Activated naive CD8-positive, alpha-beta T cell (primary cell): ENCODE data around the gene MEI1.
A peak's percentile ranks its signal among the peaks of the same experiment; 100 is the strongest.
"Not testable (repeated sequence)": the region's sequence is repeated elsewhere in the genome, so short reads cannot be mapped to it uniquely, and the experiment has no call there.

Experiments used
- H3K27ac Mint-ChIP-seq: one replicate; pipeline ENCODE4 v1.8.0; 2021; ENCODE audit warnings: mixed read lengths
- H3K27me3 Mint-ChIP-seq: one replicate; pipeline ENCODE4 v1.8.0; 2021; ENCODE audit warnings: mixed read lengths
- H3K36me3 Mint-ChIP-seq: one replicate; pipeline ENCODE4 v1.8.0; 2021; ENCODE audit warnings: mixed read lengths
- H3K4me1 Mint-ChIP-seq: one replicate; pipeline ENCODE4 v1.8.0; 2021; ENCODE audit warnings: low read depth, mixed read lengths
- H3K4me3 Mint-ChIP-seq: one replicate; pipeline ENCODE4 v1.8.0; 2021; ENCODE audit warnings: mild to moderate bottlenecking, mixed read lengths
- H3K9me3 Mint-ChIP-seq: one replicate; pipeline ENCODE4 v1.8.0; 2021; ENCODE audit warnings: low read depth, mixed read lengths

Gene MEI1

DNA sequence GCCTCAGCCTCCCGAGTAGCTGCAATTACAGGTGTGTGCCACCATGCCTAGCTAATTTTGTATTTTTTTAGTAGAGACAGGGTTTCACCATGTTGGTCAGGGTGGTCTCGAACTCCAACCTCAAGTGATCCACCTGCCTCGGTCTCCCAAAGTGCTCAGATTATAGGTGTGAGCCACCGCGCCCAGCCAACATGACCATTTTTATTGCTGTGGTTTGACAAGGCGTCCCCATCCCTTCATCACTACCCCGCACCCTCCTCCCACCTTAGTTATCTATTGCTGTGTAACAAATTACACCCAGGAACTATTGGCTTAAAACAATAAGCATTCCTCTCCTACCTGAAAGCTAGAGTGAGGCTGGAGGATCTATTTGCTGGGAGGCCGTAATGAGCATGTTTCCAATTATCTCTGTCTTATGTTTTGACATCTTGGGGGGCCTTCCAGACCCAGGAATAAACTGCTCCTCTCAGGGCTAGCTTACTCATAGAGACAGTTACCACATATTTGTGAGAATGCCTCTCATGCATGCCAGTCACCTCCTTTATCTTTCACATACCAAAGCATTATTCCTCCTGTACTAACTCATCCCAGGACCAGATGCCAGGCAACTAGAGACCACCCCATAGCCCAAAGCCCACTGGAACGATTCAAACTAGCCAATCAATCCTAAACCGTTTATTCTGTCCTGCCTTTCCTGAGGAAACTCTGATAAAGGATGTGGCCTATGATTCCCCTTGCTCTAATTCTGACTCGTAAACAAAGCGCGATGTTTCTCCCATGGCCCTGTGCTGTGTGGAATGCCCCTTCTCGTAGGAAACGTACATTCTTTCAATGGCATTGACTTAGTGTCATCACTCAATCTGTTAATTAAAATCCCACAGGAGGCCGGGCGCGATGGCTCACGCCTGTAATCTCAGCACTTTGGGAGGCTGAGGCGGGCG is 30.1 kb upstream of the MEI1 start:
- H3K27ac Mint-ChIP-seq, result peak overlapping the region; percentile 35
- H3K4me1 Mint-ChIP-seq, result peaks cover 16% of the 10 kb centered on the region
- H3K4me3 Mint-ChIP-seq, result no peak overlapping the region
- H3K27me3 Mint-ChIP-seq, result no peaks in the 10 kb centered on the region
- no peaks in the 10 kb centered on the region for H3K9me3 Mint-ChIP-seq
- no peaks in the 10 kb centered on the region for H3K36me3 Mint-ChIP-seq

DNA sequence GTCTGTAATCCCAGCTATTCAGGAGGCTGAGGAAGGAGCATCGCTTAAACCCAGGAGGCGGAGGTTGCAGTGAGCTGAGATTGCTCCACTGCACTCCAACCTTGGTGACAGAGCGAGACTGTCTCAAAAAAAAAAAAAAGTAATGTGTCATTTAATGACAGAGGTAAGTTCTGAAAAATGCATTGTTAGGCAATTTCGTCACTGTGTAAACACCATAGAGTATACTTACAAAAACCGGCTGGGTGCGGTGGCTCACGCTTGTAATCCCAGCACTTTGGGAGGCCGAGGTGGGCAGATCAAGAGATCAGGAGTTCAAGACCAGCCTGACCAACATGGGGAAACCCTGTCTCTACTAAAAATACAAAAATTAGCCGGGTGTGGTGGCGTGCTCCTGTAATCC is 27.2 kb upstream of the MEI1 start:
- H3K27ac Mint-ChIP-seq, result peak overlapping the region; percentile 34
- peaks cover 17% of the 10 kb centered on the region for H3K4me1 Mint-ChIP-seq
- H3K4me3 Mint-ChIP-seq, H3K36me3 Mint-ChIP-seq, H3K27me3 Mint-ChIP-seq, H3K9me3 Mint-ChIP-seq: not testable (repeated sequence)

DNA sequence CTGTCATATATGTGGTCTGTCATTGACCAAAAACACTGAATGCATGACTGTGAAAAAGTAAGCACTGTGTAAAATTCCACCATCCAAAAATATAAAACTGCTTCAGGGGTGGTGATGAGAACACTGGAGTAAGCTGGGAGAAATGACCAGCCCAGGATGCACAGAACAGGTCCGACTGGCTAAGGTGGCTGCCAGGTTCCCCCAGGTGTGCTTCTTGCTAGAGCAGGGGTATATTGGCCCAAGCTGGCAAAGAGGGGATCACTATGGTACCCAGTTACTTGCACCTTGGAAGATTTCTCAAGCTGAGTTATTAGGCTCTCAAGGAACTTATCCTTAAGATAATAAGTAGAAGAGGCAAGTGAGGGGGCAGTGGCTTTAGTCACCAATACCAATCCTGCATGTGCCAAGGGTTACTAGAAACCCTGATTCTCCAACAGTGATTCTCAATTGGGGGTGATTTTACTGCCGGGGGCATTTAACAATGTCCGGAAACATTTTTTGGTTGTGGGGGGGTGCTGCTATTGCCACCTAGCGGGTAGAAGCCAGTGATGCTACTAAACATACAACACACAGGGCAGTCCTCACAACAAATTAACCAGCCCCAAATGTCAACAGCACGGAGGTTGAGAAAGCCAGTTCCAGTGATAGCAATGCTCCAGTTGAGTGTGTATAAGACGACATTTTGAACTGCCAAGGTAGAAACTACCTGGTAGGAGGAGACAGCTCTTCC is 26.4 kb upstream of the MEI1 start:
- Mint-ChIP-seq H3K27me3 (no peaks in the 10 kb centered on the region), H3K27ac (no peak overlapping the region), H3K36me3 (peaks cover 2% of the 10 kb centered on the region), H3K9me3 (no peaks in the 10 kb centered on the region), H3K4me1 (peaks cover 15% of the 10 kb centered on the region), H3K4me3 (no peak overlapping the region)

DNA sequence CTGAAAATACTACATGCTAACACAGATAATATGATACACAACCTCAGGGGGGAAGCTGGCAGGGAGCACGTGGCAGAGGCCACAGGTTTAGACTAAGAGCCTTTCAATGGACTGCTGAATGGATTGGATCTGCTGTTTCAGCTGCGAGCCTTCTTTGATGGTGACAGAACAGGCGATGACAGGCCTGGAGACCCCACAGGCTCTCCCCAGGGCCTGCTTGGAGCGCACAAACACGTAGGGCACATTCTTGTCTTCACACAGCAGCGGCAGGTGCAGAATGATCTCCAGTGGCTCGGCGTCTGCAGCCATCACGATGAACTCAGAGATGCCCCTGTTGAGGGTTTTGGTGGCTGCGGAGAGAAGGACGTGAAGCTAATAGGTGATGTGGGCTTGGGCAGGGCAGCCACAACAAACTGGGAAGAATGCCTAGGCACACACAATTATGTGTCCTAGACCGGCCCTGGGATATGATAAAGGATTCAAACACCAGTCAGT is 24.4 kb upstream of the MEI1 start:
- Mint-ChIP-seq H3K36me3 (peaks cover 2% of the 10 kb centered on the region), H3K4me3 (no peak overlapping the region), H3K27ac (peak overlapping the region; percentile 4), H3K27me3 (no peaks in the 10 kb centered on the region), H3K9me3 (no peaks in the 10 kb centered on the region), H3K4me1 (peaks cover 22% of the 10 kb centered on the region)

DNA sequence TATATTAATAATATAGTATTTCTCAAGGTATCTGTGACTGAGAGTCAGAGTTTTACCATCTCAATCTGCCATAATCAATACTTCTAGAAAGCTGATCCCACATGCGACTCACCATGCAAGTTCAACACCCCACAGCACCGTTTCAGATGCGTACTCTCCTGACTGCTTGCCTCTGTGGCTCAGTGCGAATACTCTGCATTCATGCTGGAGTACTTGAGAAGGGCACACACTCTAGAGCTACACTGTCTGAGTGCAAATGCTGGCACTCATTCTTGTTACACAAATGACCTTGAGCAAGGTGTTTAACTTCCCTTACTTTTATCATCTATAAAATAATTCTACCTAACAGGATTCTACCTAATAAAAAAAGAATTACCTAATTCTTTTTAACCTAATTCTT is 23.2 kb upstream of the MEI1 start:
- H3K4me3 Mint-ChIP-seq, result no peak overlapping the region
- H3K9me3 Mint-ChIP-seq, result no peaks in the 10 kb centered on the region
- no peaks in the 10 kb centered on the region for H3K27me3 Mint-ChIP-seq
- H3K36me3 Mint-ChIP-seq, result peaks cover 5% of the 10 kb centered on the region
- H3K27ac Mint-ChIP-seq, result no peak overlapping the region
- peaks cover 33% of the 10 kb centered on the region for H3K4me1 Mint-ChIP-seq

DNA sequence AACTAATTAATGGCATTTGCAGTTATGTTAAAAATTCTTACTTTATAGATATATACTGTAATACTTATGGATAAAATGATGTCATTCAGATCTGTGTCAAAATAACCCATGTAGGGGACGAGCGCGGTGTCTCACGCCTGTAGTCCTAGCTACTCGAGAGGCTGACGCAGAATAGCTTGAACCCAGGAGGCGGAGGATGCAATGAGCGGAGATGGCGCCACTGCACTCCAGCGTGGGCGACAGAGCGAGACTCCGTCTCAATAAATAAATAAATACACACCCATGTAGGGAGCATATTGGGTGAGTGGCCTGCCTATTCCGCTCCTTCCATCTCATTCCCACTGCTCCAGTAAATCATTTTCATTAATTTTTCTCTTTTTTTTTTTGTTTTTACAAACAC is 17.7 kb upstream of the MEI1 start:
- peak overlapping the region; percentile 98 for H3K27ac Mint-ChIP-seq
- peaks cover 45% of the 10 kb centered on the region for H3K4me1 Mint-ChIP-seq
- H3K4me3 Mint-ChIP-seq, result peak overlapping the region; percentile 99
- peaks cover 8% of the 10 kb centered on the region for H3K36me3 Mint-ChIP-seq
- no peaks in the 10 kb centered on the region for H3K9me3 Mint-ChIP-seq
- H3K27me3 Mint-ChIP-seq, result no peaks in the 10 kb centered on the region

- Mint-ChIP-seq H3K4me1 (peaks cover 47% of the 10 kb centered on the region), H3K4me3 (peak overlapping the region; percentile 99), H3K36me3 (peaks cover 8% of the 10 kb centered on the region), H3K27me3 (no peaks in the 10 kb centered on the region), H3K27ac (peak overlapping the region; percentile 98), H3K9me3 (no peaks in the 10 kb centered on the region)
Measured at GRCh38 chr22:41682033-41682807, 17.1 kb upstream of the MEI1 start.

GRCh38 chr22:41683052-41683451 is 16.3 kb upstream of the MEI1 start:
- Mint-ChIP-seq H3K4me1 (peaks cover 51% of the 10 kb centered on the region), H3K9me3 (no peaks in the 10 kb centered on the region), H3K36me3 (peaks cover 5% of the 10 kb centered on the region), H3K27me3 (no peaks in the 10 kb centered on the region), H3K27ac (peak overlapping the region; percentile 98), H3K4me3 (peak overlapping the region; percentile 99)

DNA sequence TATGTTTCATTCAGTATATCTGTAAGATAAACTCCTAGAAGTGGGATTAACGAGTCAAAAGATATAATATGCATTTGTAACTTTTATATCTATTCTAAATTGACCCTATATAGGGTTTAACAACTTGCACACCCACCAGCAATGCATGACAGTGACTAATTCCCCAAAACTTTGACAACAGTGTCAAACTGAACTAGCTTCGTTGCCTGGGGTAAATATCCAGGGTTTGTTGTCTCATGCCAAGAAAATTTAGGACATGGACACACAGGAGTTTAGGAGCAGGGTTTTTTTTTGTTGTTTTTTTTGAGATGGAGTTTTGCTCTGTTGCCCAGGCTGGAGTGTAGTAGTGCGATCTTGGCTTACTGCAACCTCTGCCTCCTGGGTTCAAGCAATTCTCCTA is 15.7 kb upstream of the MEI1 start:
- Mint-ChIP-seq H3K27ac (no peak overlapping the region), H3K4me3 (peak overlapping the region; percentile 99), H3K36me3 (peaks cover 5% of the 10 kb centered on the region), H3K9me3 (no peaks in the 10 kb centered on the region), H3K27me3 (no peaks in the 10 kb centered on the region), H3K4me1 (peaks cover 47% of the 10 kb centered on the region)

GRCh38 chr22:41684194-41684593 is 15.1 kb upstream of the MEI1 start:
- Mint-ChIP-seq H3K4me1 (peaks cover 49% of the 10 kb centered on the region), H3K27ac (peak overlapping the region; percentile 70), H3K27me3 (no peaks in the 10 kb centered on the region), H3K36me3 (peaks cover 5% of the 10 kb centered on the region), H3K9me3 (no peaks in the 10 kb centered on the region), H3K4me3 (peak overlapping the region; percentile 46)

DNA sequence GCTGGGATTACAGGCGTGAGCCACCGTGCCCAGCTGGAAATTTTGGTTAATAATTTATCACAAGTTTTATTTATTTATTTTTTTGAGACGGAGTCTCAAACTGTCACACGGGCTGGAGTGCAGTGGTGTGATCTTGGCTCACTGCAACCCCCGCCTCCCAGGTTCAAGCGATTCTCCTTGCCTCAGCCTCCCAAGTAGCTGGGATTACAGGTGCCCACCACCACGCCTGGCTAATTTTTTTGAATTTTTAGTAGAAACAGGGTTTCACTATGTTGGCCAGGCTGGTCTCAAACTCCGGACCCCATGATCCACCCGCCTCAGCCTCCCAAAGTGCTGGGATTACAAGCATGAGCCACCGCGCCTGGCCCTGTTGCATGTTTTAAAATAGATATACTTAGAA is 12.4 kb upstream of the MEI1 start:
- H3K36me3 Mint-ChIP-seq, H3K27me3 Mint-ChIP-seq, H3K9me3 Mint-ChIP-seq: not testable (repeated sequence)
- Mint-ChIP-seq H3K4me1 (peaks cover 40% of the 10 kb centered on the region), H3K4me3 (peak overlapping the region; percentile 97), H3K27ac (peak overlapping the region; percentile 98)

- H3K9me3 Mint-ChIP-seq, result no peaks in the 10 kb centered on the region
- H3K36me3 Mint-ChIP-seq, result no peaks in the 10 kb centered on the region
- peaks cover 34% of the 10 kb centered on the region for H3K4me1 Mint-ChIP-seq
- H3K4me3 Mint-ChIP-seq, result peak overlapping the region; percentile 97
- H3K27me3 Mint-ChIP-seq, result no peaks in the 10 kb centered on the region
- H3K27ac Mint-ChIP-seq, result peak overlapping the region; percentile 98
Measured at GRCh38 chr22:41687901-41688364, 11.4 kb upstream of the MEI1 start.

- Mint-ChIP-seq H3K4me3 (peak within 1 kb of the TSS; percentile 97), H3K4me1 (peaks cover 30% of the 10 kb centered on the region), H3K27ac (peak within 1 kb of the TSS; percentile 98), H3K9me3 (no peaks in the 10 kb centered on the region), H3K27me3 (no peaks in the 10 kb centered on the region), H3K36me3 (no peaks in the 10 kb centered on the region)
Measured at GRCh38 chr22:41688365-41689211, 10.7 kb upstream of the MEI1 start, which contains the start of gene SNU13. SNU13 (minus strand) TSS chr22:41688867; CDS start chr22:41688796, 71 bp downstream.

- Mint-ChIP-seq H3K9me3 (no peaks in the 10 kb centered on the region), H3K4me1 (peaks cover 25% of the 10 kb centered on the region), H3K27me3 (no peaks in the 10 kb centered on the region), H3K4me3 (peak overlapping the region; percentile 97), H3K36me3 (no peaks in the 10 kb centered on the region), H3K27ac (peak overlapping the region; percentile 78)
Measured at GRCh38 chr22:41690476-41690875, 8.8 kb upstream of the MEI1 start.
